ENCODE results near the gene MSRB2. TPM values are rescaled to one million over a fixed set of nuclear protein-coding genes. Genes with fewer than 3 reads are reported as not detected.

The MSRB2 gene
- total RNA-seq, 4 donors from 2014 or later: 15.4 to 49.6 (median 30.7) TPM

DNA sequence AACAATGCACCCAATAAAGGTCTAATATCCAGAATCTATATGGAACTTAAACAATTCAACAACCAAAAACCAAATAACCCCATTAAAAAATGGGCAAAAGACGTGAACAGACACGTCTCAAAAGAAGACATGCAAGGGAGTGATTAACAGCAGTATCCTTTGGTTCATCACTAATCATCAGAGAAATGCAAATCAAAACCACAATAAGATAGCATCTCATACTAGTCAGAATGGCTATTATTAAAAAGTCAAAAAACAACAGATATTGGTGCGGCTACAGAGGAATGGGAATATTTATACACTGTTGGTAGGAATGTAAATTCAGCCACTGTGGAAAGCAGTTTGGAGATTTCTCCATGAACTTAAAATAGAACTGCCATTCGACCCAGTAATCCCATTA, 46.6 kb downstream of the MSRB2 start:
- no peaks in the 10 kb centered on the region for H3K9me3 ChIP-seq
- peaks cover 7 to 10% of the 10 kb centered on the region in 2 donors for H3K4me1 ChIP-seq
- WGBS, 2 donors: 90 to 92% methylated on average over 4 of the region's 4 CpGs
- no peak for TF ChIP-seq POLR2A (IDR thresholded peaks at IDR 0.05)
- TF ChIP-seq, protein P1, sequence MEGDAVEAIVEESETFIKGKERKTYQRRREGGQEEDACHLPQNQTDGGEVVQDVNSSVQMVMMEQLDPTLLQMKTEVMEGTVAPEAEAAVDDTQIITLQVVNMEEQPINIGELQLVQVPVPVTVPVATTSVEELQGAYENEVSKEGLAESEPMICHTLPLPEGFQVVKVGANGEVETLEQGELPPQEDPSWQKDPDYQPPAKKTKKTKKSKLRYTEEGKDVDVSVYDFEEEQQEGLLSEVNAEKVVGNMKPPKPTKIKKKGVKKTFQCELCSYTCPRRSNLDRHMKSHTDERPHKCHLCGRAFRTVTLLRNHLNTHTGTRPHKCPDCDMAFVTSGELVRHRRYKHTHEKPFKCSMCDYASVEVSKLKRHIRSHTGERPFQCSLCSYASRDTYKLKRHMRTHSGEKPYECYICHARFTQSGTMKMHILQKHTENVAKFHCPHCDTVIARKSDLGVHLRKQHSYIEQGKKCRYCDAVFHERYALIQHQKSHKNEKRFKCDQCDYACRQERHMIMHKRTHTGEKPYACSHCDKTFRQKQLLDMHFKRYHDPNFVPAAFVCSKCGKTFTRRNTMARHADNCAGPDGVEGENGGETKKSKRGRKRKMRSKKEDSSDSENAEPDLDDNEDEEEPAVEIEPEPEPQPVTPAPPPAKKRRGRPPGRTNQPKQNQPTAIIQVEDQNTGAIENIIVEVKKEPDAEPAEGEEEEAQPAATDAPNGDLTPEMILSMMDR (IDR thresholded peaks at IDR 0.05): no peak
- H3K27me3 ChIP-seq: no peaks in the 10 kb centered on the region
- H3K27ac ChIP-seq: no peak overlapping the region
- H3K4me3 ChIP-seq (replicated peaks in 1 of 3): no peak overlapping the region
- intact Hi-C loops (cut with DNase I): no loop called here
- no peaks in the 10 kb centered on the region for H3K36me3 ChIP-seq
- no peak for DNase-seq

DNA sequence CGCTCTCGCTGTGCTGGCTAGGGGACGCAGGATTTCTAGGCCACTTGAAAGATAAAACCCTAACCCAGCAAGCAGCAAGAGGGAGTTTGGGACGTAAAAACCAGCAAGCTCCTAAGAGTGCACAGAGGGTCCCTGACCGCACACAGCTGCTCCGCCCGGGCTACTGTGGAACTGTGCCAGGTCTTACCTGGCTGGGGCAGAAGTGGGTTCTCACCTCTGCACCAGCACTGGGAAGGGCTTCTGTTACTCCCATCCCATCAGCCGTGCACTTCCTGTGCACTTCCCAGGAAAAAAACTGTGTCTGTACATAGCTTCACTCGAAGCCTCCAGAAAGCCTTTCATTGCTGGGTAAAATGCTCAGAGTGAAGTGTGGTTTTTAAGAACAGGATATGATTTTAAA, 50.9 kb downstream of the MSRB2 start:
- H3K9me3 ChIP-seq: no peaks in the 10 kb centered on the region
- 24 to 41% methylated on average over 3 to 9 of the region's 9 CpGs for WGBS, 2 donors
- no peak overlapping the region for H3K4me3 ChIP-seq (replicated peaks in 1 of 3)
- H3K4me1 ChIP-seq: peaks cover 7 to 10% of the 10 kb centered on the region in 2 donors
- no peaks in the 10 kb centered on the region for H3K36me3 ChIP-seq
- H3K27me3 ChIP-seq: no peaks in the 10 kb centered on the region
- TF ChIP-seq POLR2A (IDR thresholded peaks at IDR 0.05): no peak
- intact Hi-C loops (cut with DNase I): no loop called here
- DNase-seq: peak; percentile 22 to 40
- no peak overlapping the region for H3K27ac ChIP-seq

DNA sequence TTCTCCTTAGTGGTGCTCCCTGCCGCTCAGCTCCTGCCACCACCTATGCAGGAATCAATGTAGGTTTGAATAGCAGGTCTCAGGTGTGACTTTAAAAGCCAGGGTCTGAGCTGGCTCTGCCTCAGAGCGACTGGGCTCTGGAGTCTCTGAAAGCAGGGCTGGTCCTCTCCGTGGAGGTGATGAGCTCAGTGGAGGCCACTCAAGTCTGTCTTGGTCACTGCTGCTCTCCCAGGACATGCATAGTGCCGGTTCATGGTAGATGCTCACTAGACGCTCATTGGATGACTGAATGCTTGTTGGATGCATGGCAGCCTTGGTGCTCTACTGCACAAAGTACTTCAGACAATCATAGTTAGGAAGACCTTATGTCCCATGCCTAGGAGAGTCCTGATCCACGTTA, 51.7 kb downstream of the MSRB2 start:
- no peak for TF ChIP-seq POLR2A (IDR thresholded peaks at IDR 0.05)
- TF ChIP-seq, protein P1 (IDR thresholded peaks at IDR 0.05): no peak
- no peaks in the 10 kb centered on the region for H3K36me3 ChIP-seq
- no peaks in the 10 kb centered on the region for H3K27me3 ChIP-seq
- H3K27ac ChIP-seq: no peak overlapping the region
- peaks cover 7 to 10% of the 10 kb centered on the region in 2 donors for H3K4me1 ChIP-seq
- H3K9me3 ChIP-seq: no peaks in the 10 kb centered on the region
- H3K4me3 ChIP-seq (replicated peaks in 1 of 3): no peak overlapping the region
- DNase-seq: no peak
- WGBS, 2 donors: 91 to 94% methylated on average over 4 to 6 of the region's 6 CpGs
- intact Hi-C loops (cut with DNase I): no loop called here

DNA sequence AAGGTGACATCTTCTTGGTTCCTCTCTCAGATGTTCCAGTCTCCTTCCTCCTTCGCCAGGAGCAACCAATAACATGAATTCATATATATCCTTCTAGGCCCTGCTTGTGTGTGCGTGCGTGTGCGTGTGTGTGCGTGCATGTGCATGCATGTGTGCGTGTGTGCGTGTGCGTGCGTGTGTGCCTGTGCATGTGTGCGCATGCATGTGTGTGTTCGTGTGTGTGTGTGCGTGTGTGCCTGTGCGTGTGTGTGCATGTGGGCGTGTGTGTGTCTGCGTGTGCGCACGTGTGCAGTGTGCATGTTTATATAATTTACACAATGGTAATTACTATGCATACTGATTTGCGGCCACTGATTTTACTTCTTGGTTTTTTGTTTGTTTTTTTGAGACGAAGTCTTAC, 52.8 kb downstream of the MSRB2 start:
- TF ChIP-seq, protein P1 (IDR thresholded peaks at IDR 0.05): no peak
- TF ChIP-seq POLR2A (IDR thresholded peaks at IDR 0.05): no peak
- no peaks in the 10 kb centered on the region for H3K36me3 ChIP-seq
- intact Hi-C loops (cut with DNase I): no loop called here
- 93 to 98% methylated on average over 19 of the region's 19 CpGs for WGBS, 2 donors
- no peaks in the 10 kb centered on the region for H3K27me3 ChIP-seq
- no peak for DNase-seq
- no peak overlapping the region for H3K4me3 ChIP-seq (replicated peaks in 1 of 3)
- no peak overlapping the region for H3K27ac ChIP-seq
- H3K4me1 ChIP-seq: peaks cover 7 to 10% of the 10 kb centered on the region in 2 donors
- H3K9me3 ChIP-seq: no peaks in the 10 kb centered on the region

DNA sequence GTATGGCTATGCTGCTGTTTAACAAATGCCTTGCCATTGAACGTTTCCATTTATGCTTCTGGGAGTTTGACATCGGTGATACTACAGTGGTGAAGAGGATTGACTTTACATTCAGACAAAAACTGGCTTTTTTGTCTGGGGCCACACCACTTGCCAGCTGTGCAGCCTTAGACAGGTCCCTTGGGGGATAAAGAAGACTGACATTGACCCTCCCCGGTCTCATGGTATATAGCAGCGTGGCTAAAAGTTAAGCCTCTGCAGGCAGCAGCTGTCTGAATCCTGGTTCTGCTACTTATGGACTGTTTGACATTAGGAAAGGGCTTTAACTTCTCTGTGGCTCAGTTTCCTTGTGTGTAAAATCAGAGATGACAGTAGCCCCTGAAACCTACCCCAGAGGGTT, 54.7 kb downstream of the MSRB2 start:
- Histone ChIP-seq H3K27me3 (no peaks in the 10 kb centered on the region), H3K4me1 (peaks cover 7 to 10% of the 10 kb centered on the region in 2 donors), H3K27ac (no peak overlapping the region), H3K9me3 (no peaks in the 10 kb centered on the region), H3K4me3 (replicated peaks in 1 of 3) (no peak overlapping the region), H3K36me3 (no peaks in the 10 kb centered on the region)
- TF ChIP-seq, protein P1 (IDR thresholded peaks at IDR 0.05): no peak
- TF ChIP-seq POLR2A (IDR thresholded peaks at IDR 0.05): no peak
- DNase-seq: no peak
- intact Hi-C loops (cut with DNase I): loop anchor here (10.0 kb wide), 1 partner anchor 1405 kb away; no protein-coding TSS in a partner anchor
- WGBS, 2 donors: 85 to 91% methylated on average over 4 of the region's 4 CpGs

DNA sequence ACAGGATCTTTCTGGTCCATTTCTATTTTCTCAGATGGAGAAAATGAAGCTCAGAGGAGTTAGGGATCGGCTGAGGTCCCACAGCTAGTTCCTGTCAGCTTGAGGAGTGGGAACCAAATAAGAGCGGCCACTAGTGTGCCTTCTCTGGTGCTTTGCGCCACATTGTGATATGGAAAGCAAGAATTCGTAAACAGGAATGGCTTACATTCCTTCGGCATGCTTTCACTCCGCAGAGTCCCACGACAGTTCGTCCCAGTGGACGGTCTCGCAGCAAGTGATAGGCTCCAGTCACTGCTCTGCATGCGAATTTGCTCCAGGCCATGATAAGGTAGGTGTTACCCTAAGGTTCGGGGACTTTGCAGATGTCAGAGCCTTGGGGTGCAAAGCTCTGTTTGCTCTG, 55.2 kb downstream of the MSRB2 start:
- no peaks in the 10 kb centered on the region for H3K27me3 ChIP-seq
- intact Hi-C loops (cut with DNase I): loop anchor here (10.0 kb wide), 1 partner anchor 1404 kb away; no protein-coding TSS in a partner anchor
- H3K4me1 ChIP-seq: peaks cover 7 to 10% of the 10 kb centered on the region in 2 donors
- no peaks in the 10 kb centered on the region for H3K36me3 ChIP-seq
- no peak overlapping the region for H3K4me3 ChIP-seq (replicated peaks in 1 of 3)
- DNase-seq: no peak
- no peak overlapping the region for H3K27ac ChIP-seq
- 86 to 88% methylated on average over 8 to 12 of the region's 12 CpGs for WGBS, 2 donors
- no peaks in the 10 kb centered on the region for H3K9me3 ChIP-seq
- TF ChIP-seq, protein P1 (IDR thresholded peaks at IDR 0.05): no peak
- TF ChIP-seq POLR2A (IDR thresholded peaks at IDR 0.05): no peak
